Neutrophil (primary cell): ENCODE results near the gene AFAP1L2.

ENCODE experiments used
- H3K27ac ChIP-seq: fragments of 200-600 bp; sonication (generic); 2 replicates; pipeline ENCODE4 v1.5.1; 2016; ENCODE audit warnings: mild to moderate bottlenecking, moderate library complexity
- H3K27me3 ChIP-seq: fragments of 200-600 bp; sonication (generic); 2 replicates; pipeline ENCODE4 v1.6.0; 2016; ENCODE audit warnings: mild to moderate bottlenecking
- H3K36me3 ChIP-seq: fragments of 200-600 bp; sonication (generic); 2 replicates; pipeline ENCODE4 v1.5.1; 2017
- H3K4me1 ChIP-seq, 2 experiments: fragments of 200-600 bp in 1 of 2; sonication (generic) in 1 of 2; 1 replicate in 1 of 2; 2 replicates in 1 of 2; pipeline versions ENCODE4 v1.5.1 to v1.6.1; 2013 to 2016; ENCODE audit warnings: low read depth in 1 of 2, low read length in 1 of 2, mild to moderate bottlenecking in 1 of 2, moderate library complexity in 1 of 2; ENCODE audit not compliant: control insufficient read depth in 1 of 2, insufficient read depth in 1 of 2
- H3K4me3 ChIP-seq, 2 experiments: fragments of 200-600 bp in 1 of 2; sonication (generic) in 1 of 2; 1 replicate in 1 of 2; 2 replicates in 1 of 2; pipeline ENCODE4 v1.5.1; 2013 to 2016; ENCODE audit warnings: low read depth in 1 of 2, low read length in 1 of 2, mild to moderate bottlenecking in 1 of 2, moderate library complexity in 1 of 2
- H3K9me3 ChIP-seq: fragments of 200-600 bp; sonication (generic); 2 replicates; pipeline ENCODE4 v1.5.1; 2016
- CTCF ChIP-seq: fragments of 200-600 bp; sonication (generic); IDR thresholded peaks from 2 replicates; pipeline ENCODE4 v1.5.1; 2016; ENCODE audit warnings: antibody characterized with exemption

The AFAP1L2 gene

DNA sequence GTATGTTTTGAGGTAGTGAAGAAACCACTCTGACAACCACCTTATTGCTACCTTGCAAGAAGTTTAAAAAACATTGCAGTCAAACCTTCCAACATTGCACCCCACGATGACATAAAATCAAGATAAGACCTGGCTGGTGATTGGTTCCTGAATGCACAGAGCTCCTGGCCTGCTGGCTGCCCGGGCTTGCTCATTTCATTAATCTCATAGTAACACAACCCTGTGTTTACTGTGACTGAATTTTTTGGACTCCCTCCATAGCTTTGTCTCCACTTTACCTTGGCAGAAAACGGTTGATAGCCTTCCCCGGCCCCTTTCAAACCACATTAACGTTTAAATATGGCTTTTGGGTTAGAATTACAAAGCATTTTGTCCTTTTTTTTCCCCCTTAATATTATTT is 137.8 kb downstream of the AFAP1L2 start:
- H3K36me3 ChIP-seq = no peaks in the 10 kb centered on the region
- no peak overlapping the region for H3K4me3 ChIP-seq
- no peak overlapping the region for H3K27ac ChIP-seq

GRCh38 chr10:114265392-114266053 is 138.8 kb downstream of the AFAP1L2 start:
- H3K9me3 ChIP-seq = no peaks in the 10 kb centered on the region
- no peaks in the 10 kb centered on the region for H3K27me3 ChIP-seq
- no peaks in the 10 kb centered on the region for H3K36me3 ChIP-seq
- H3K27ac ChIP-seq = no peak overlapping the region
- no peak for TF ChIP-seq CTCF
- H3K4me1 ChIP-seq = no peaks in the 10 kb centered on the region
- no peak overlapping the region for H3K4me3 ChIP-seq

More for the DNA sequence above, 137.8 kb downstream of the AFAP1L2 start:
- H3K4me1 ChIP-seq = no peaks in the 10 kb centered on the region
- TF ChIP-seq CTCF = no peak
- H3K9me3 ChIP-seq = no peaks in the 10 kb centered on the region
- no peaks in the 10 kb centered on the region for H3K27me3 ChIP-seq

DNA sequence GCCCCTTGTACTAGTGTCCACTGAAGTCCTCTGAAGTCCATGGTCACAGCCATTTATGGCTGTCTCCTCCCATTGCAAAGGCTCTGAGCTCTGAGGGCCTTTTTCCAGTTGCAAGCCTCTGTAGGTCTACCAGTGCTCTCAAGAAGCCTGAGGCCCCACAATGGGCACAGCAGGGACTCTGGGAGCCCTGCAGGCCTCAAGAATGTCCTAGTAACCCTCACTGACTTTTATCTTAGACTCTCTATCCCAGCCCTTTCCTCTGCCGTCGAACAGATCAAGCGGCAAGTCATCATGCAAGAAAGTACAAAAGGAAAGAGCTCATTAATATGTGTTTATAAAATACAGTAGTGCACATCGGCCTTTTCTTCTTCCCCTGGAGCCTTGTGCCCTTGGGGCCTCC is 141.8 kb downstream of the AFAP1L2 start:
- Histone ChIP-seq H3K27ac (no peak overlapping the region), H3K9me3 (no peaks in the 10 kb centered on the region), H3K27me3 (no peaks in the 10 kb centered on the region), H3K4me1 (no peaks in the 10 kb centered on the region), H3K4me3 (no peak overlapping the region), H3K36me3 (no peaks in the 10 kb centered on the region)
- no peak for TF ChIP-seq CTCF

- Histone ChIP-seq H3K27ac (no peak overlapping the region), H3K9me3 (no peaks in the 10 kb centered on the region), H3K27me3 (no peaks in the 10 kb centered on the region), H3K36me3 (no peaks in the 10 kb centered on the region), H3K4me3 (no peak overlapping the region), H3K4me1 (no peaks in the 10 kb centered on the region)
- TF ChIP-seq CTCF = no peak
These were observed 143.2 kb downstream of the AFAP1L2 start for GRCh38 chr10:114261076-114261475.

DNA sequence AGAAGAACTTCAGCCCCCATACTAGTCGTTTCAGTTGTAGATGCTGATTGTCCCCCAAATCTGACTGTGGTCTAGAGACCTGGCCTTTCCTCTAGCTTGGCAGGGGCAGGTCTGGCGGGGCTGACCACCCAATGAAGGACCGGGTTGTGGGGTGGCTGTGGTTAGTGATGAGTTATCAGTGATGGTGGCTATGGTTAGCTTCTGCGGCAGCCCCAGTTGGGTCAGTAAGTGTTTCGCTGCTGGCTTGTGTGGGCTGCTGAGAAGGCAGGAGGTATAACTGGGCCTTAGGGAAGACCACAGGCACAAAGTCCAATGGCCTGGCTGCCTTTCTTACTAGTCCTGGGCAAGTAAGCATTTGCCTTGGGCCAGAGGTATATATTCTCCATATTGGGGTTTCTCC is 143.9 kb downstream of the AFAP1L2 start:
- Histone ChIP-seq H3K27ac (no peak overlapping the region), H3K4me1 (no peaks in the 10 kb centered on the region), H3K36me3 (no peaks in the 10 kb centered on the region), H3K4me3 (no peak overlapping the region), H3K27me3 (no peaks in the 10 kb centered on the region), H3K9me3 (no peaks in the 10 kb centered on the region)
- TF ChIP-seq CTCF = no peak
